GM19351 (cell line): Measurements from ENCODE around the gene FTO.
A peak's percentile ranks its signal among the peaks of the same experiment; 100 is the strongest.
"Not testable (repeated sequence)": the region's sequence is repeated elsewhere in the genome, so short reads cannot be mapped to it uniquely, and the experiment has no call there.

Experiments
- ATAC-seq: cut with Tn5 transposase; IDR thresholded peaks from one replicate; pipeline ENCODE4 v1.9.1; 2021; ENCODE audit warnings: mild to moderate bottlenecking, moderate library complexity; ENCODE audit not compliant: unreplicated experiment

Gene FTO

GRCh38 chr16:53821487-53821886 lies 117.5 kb downstream of the FTO start:
- ATAC-seq: no peak

- ATAC-seq: no peak
Measured at GRCh38 chr16:53821957-53822625, 118.1 kb downstream of the FTO start.

GRCh38 chr16:53822936-53823529 lies 119.1 kb downstream of the FTO start:
- peak; percentile 80 for ATAC-seq

GRCh38 chr16:53826658-53827057 lies 122.7 kb downstream of the FTO start:
- no peak for ATAC-seq

- no peak for ATAC-seq
Measured at GRCh38 chr16:53827741-53828140, 123.8 kb downstream of the FTO start.

- ATAC-seq: no peak
Measured at GRCh38 chr16:53829186-53829747, 125.3 kb downstream of the FTO start.

GRCh38 chr16:53832896-53833544 lies 129.1 kb downstream of the FTO start:
- ATAC-seq: no peak

GRCh38 chr16:53836142-53836541 lies 132.2 kb downstream of the FTO start:
- ATAC-seq: no peak

- no peak for ATAC-seq
Measured at GRCh38 chr16:53836680-53837079, 132.7 kb downstream of the FTO start.

- ATAC-seq: no peak
Measured at GRCh38 chr16:53837426-53837825, 133.5 kb downstream of the FTO start.

GRCh38 chr16:53839150-53839549 lies 135.2 kb downstream of the FTO start:
- ATAC-seq: no peak

GRCh38 chr16:53840456-53840855 lies 136.5 kb downstream of the FTO start:
- ATAC-seq: no peak

GRCh38 chr16:53841884-53842283 lies 137.9 kb downstream of the FTO start:
- no peak for ATAC-seq

GRCh38 chr16:53843084-53843483 lies 139.1 kb downstream of the FTO start:
- ATAC-seq: no peak

GRCh38 chr16:53844804-53845203 lies 140.8 kb downstream of the FTO start:
- ATAC-seq: no peak

- ATAC-seq: not testable (repeated sequence)
Measured at GRCh38 chr16:53846549-53846948, 142.6 kb downstream of the FTO start.

- no peak for ATAC-seq
Measured at GRCh38 chr16:53846971-53847370, 143.0 kb downstream of the FTO start.

GRCh38 chr16:53848277-53848942 lies 144.5 kb downstream of the FTO start:
- ATAC-seq: no peak

GRCh38 chr16:53848950-53849349 lies 145.0 kb downstream of the FTO start:
- no peak for ATAC-seq

- no peak for ATAC-seq
Measured at GRCh38 chr16:53849585-53849984, 145.6 kb downstream of the FTO start.

GRCh38 chr16:53849994-53850393 lies 146.0 kb downstream of the FTO start:
- ATAC-seq: no peak
